Transverse colon (tissue), 3 donors: ENCODE measurements around the gene SLC44A4.

Experiments used
- EP300 ChIP-seq: sonication (generic); formaldehyde crosslinking; IDR thresholded peaks from one replicate; pipeline ENCODE4 v1.6.1; 2017; ENCODE audit warnings: antibody characterized with exemption, low read depth
- TF ChIP-seq, protein P1 (sequence below), 5 experiments: fragments of 200-600 bp in 3 of 5; fragments of 450-650 bp in 2 of 5; sonication (generic) in 3 of 5; IDR thresholded peaks; 1 replicate in 2 of 5; 2 replicates in 3 of 5; pipeline ENCODE4 v1.5.1; 2016 to 2017; ENCODE audit warnings: antibody characterized with exemption in 5 of 5, inconsistent platforms in 3 of 5, mild to moderate bottlenecking in 2 of 5, moderate library complexity in 1 of 5

DNA sequence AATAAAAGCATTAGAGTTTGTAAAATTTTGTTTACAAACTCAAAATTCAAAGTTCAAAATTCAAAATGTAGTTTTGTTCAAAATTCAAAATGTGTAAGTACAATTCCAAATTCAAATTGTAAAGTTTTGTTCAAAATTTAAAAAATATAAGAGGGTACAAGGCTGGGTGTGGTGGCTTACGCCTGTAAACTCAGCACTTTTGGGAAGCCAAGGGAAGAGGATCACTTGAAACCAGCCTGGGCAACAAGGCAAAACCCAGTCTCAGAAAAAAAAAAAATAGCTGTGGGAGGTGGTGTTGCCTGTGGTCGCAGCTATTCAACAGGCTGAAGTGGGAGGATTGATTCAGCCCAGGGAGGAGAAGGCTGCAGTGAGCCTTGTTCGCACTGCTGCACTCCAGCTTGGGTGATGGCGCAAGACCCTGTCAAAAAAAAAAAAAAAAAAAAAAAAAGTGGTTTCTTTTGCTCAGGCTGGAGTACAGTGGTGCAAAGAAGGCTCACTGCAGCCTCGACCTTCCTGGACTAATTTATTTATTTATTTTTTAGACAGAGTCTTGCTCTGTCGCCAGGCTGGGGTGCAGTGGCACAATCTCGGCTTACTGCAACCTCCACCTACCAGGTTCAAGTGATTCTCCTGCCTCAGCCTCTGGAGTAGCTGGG, 28.5 kb upstream of the SLC44A4 start:
- TF ChIP-seq EP300, result no peak
- TF ChIP-seq, protein P1, sequence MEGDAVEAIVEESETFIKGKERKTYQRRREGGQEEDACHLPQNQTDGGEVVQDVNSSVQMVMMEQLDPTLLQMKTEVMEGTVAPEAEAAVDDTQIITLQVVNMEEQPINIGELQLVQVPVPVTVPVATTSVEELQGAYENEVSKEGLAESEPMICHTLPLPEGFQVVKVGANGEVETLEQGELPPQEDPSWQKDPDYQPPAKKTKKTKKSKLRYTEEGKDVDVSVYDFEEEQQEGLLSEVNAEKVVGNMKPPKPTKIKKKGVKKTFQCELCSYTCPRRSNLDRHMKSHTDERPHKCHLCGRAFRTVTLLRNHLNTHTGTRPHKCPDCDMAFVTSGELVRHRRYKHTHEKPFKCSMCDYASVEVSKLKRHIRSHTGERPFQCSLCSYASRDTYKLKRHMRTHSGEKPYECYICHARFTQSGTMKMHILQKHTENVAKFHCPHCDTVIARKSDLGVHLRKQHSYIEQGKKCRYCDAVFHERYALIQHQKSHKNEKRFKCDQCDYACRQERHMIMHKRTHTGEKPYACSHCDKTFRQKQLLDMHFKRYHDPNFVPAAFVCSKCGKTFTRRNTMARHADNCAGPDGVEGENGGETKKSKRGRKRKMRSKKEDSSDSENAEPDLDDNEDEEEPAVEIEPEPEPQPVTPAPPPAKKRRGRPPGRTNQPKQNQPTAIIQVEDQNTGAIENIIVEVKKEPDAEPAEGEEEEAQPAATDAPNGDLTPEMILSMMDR (IDR thresholded peaks at IDR 0.05), result no peak
